Coronary artery (tissue), 2 donors: Measurements from ENCODE around the gene CFAP77.

Source experiments
- DNase-seq: peaks from one replicate; pipeline ENCODE4 v3.0.0-alpha.2; 2017; ENCODE audit warnings: low spot score
- H3K27ac ChIP-seq, 2 donors: fragments of 200-600 bp; sonication (generic); one replicate each; pipeline ENCODE4 v1.5.1; 2016 to 2019
- H3K4me3 ChIP-seq: fragments of 200-600 bp; sonication (generic); 2 replicates; pipeline ENCODE4 v1.5.1; 2016; ENCODE audit warnings: mild to moderate bottlenecking, moderate library complexity
- CTCF ChIP-seq: fragments of 200-600 bp; sonication (generic); IDR thresholded peaks from one replicate; pipeline ENCODE4 v1.5.1; 2019; ENCODE audit warnings: antibody characterized with exemption

The CFAP77 gene

DNA sequence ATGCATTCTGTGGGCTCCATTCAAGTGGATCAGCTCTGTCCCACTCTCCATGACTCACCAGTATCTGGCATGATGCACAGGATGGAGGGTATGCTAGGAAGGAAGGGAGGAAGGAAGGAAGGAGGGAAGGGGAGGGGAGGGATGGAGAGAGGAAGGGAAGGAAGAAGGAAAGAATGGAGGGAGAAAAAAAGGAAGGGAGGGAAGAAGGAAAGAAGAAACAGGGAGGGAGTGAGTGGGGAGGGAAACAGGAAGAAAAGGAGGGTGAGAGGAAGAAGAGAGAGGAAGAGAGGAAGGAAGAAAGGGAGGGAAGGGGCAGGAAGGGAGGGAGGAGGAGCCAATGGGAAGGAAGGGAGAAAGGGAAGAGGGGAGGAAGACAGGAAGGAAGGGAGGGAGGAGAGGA lies 167.1 kb downstream of the CFAP77 start:
- no peak for DNase-seq
- H3K27ac ChIP-seq, result no peak overlapping the region
- TF ChIP-seq CTCF, result no peak
- H3K4me3 ChIP-seq, result no peak overlapping the region

- no peak for TF ChIP-seq CTCF
- no peak for DNase-seq
- H3K4me3 ChIP-seq, result no peak overlapping the region
- H3K27ac ChIP-seq, result no peak overlapping the region
Observed at GRCh38 chr9:132578367-132578932, 168.4 kb downstream of the CFAP77 start.

GRCh38 chr9:132579427-132579798 lies 169.4 kb downstream of the CFAP77 start:
- Histone ChIP-seq H3K4me3 (no peak overlapping the region), H3K27ac (no peak overlapping the region)
- no peak for DNase-seq
- TF ChIP-seq CTCF, result no peak

DNA sequence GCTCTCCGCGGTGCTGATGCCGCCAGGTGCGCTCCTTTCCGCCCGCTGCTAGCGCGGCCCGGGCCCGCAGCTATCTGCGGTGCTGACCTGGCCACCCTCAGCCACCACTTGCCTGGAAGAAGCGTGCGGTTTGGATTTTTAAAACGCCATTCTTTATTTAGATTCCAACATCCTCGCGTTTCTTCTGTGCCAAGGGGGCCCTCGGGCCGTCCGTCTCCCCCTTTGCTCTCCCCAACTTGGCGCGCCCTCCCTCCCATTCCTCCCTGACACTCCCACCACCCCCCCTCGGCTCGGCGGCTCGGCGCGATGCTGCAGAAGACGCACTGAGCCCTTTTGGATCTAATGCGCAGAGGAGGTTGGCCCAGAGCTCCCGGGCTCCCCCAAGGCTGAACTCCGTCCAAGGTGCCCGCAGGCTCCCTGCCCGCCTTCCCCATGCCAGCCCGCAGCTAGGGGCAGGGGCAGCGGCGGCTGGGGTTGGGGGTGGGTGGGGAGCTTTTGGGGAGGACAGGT lies 172.3 kb downstream of the CFAP77 start, which contains the start of gene BARHL1:
BARHL1 (plus strand) TSS at position 331 of the 510 bp plus-strand sequence. CDS start 192 bp downstream, outside the sequence.
- no peak for TF ChIP-seq CTCF
- DNase-seq, result no peak
- Histone ChIP-seq H3K4me3 (peak within 1 kb of the TSS; percentile 54), H3K27ac (no peak within 1 kb of the TSS)

DNA sequence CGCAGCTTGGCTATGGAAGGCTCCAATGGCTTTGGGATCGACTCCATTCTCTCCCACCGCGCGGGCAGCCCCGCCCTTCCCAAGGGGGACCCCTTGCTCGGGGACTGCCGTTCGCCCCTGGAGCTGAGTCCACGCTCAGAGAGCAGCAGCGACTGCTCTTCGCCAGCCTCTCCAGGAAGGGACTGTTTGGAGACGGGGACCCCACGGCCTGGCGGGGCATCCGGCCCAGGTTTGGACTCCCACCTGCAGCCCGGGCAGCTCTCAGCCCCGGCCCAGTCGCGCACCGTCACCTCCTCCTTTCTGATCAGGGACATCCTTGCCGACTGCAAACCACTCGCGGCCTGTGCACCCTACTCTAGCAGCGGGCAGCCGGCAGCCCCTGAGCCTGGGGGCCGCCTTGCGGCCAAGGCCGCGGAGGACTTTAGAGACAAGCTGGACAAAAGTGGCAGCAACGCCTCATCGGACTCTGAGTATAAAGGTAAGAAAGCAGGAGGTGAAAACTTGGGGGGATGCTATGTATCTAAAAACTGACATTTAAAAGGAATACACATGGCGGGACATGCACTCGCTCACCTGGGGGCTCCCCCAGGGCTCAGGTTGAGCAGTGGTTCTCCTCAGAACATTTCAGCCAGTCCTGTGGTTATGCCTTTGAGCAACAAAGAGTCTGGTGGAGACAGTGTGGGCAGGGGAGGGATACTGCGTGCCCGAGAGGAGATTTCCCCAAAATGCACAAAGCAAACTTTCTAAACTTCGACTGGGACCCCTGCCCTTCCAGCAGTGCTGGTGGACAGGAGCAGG lies 173.0 kb downstream of the CFAP77 start:
- Histone ChIP-seq H3K27ac (no peak overlapping the region), H3K4me3 (no peak overlapping the region)
- no peak for TF ChIP-seq CTCF
- DNase-seq, result no peak

- TF ChIP-seq CTCF, result no peak
- H3K4me3 ChIP-seq, result no peak overlapping the region
- no peak for DNase-seq
- no peak overlapping the region for H3K27ac ChIP-seq
Observed at GRCh38 chr9:132583584-132584304, 173.7 kb downstream of the CFAP77 start.
